Pancreas (tissue), 10 donors: ENCODE data around the gene COMMD1. TPM values are rescaled to one million over a fixed set of nuclear protein-coding genes. Genes with fewer than 3 reads are reported as not detected.

Source experiments
- ATAC-seq, 4 donors: fragments of 200-7000 bp; cut with Tn5 transposase; one replicate each; pipeline versions ENCODE4 v1.8.0 to v1.9.1; 2020; ENCODE audit warnings: mild to moderate bottlenecking in 4 of 4, moderate library complexity in 4 of 4
- DNase-seq, 6 donors: peaks; one replicate each; pipeline ENCODE4 v3.0.0-alpha.2; 2020
- FAIRE-seq: peaks from 2 replicates; lab custom pipeline; 2012; peaks lifted over from hg19 to GRCh38; lab: Jason Lieb, UNC
- H3K27ac ChIP-seq, 4 donors: fragments of 200-600 bp; sonication (generic); 1 replicate in 3 of 4; 2 replicates in 1 of 4; pipeline versions ENCODE4 v1.5.0 to v1.8.0; 2020
- H3K27me3 ChIP-seq, 4 donors: fragments of 200-600 bp; one replicate each; pipeline ENCODE4 v1.8.0; 2021
- H3K36me3 ChIP-seq, 3 donors: fragments of 200-600 bp; sonication (generic) in 1 of 3; one replicate each; pipeline versions ENCODE4 v1.5.0 to v1.8.0; 2020 to 2021
- H3K4me1 ChIP-seq, 3 donors: fragments of 200-600 bp; one replicate each; pipeline ENCODE4 v1.8.0; 2021
- H3K4me3 ChIP-seq, 4 donors: fragments of 200-600 bp; sonication (generic) in 2 of 4; one replicate each; pipeline versions ENCODE4 v1.5.0 to v1.8.0; 2020 to 2021
- H3K9me3 ChIP-seq, 4 donors: fragments of 200-600 bp; one replicate each; pipeline ENCODE4 v1.8.0; 2021
- WGBS, 2 donors: extraction: QIAGEN DNeasy Blood & Tissue Kit; methylation state at CpG; one replicate each; pipeline ENCODE4 v1.1.7; 2013; 5-methylcytosine and 5-hydroxymethylcytosine counted together
- intact Hi-C, 3 donors: fragments of 100-400 bp; cut with DNase I; formaldehyde crosslinking; loops; one replicate each; pipeline versions ENCODE4 v1.11.1 to v1.14.2; 2022
- polyA plus RNA-seq, 2 donors: library from polyadenylated mRNA; stranded (reverse); fragments of 200-250 nt; gene quantifications; one replicate each; pipeline ENCODE4 v1.2.3, GENCODE V29; 2013
- total RNA-seq, 6 donors: library from RNA; stranded (reverse); fragmentation: NEBNext Ultra II Directional in 4 of 6; extraction: Animal tissue kit (Norgen Biotek cat#: 25700) in 4 of 6; gene quantifications; one replicate each; pipeline versions ENCODE4 v1.2.1 to v1.2.4, GENCODE V29; 2021 to 2023
- TF ChIP-seq, protein P1 (sequence below), 4 donors: fragments of 200-600 bp; sonication (generic) in 3 of 4; IDR thresholded peaks; one replicate each; pipeline versions ENCODE4 v1.5.0 to v1.8.0; 2021; ENCODE audit warnings: antibody characterized with exemption in 4 of 4
- donor health status: healthy with polysubstance abuse.
- donor health status: DM: no; HTN: no; CAD: no; lungs with moderate emphysema.
- donor health status: DM: no; HTN: no; CAD: no.
- donor health status: control.
- donor health status: control.
- donor health status: Bipolar disorder and iron deficiency.
- donor health status: DM: yes; HTN: yes; CAD: no.
- donor health status: DM: no; HTN: no; CAD: no.
- donor health status: DM: no; HTN: no; CAD: no.
- donor health status: DM: yes; HTN: yes; CAD: no.

Gene COMMD1
- total and polyA plus RNA-seq, 8 donors: 9.3 to 27.0 (median 15.8) TPM

- H3K4me1 ChIP-seq: no peaks in the 10 kb centered on the region
- no peak for DNase-seq
- WGBS, 2 donors: 67 to 83% methylated on average over 1 of the region's 1 CpG
- TF ChIP-seq, protein P1, sequence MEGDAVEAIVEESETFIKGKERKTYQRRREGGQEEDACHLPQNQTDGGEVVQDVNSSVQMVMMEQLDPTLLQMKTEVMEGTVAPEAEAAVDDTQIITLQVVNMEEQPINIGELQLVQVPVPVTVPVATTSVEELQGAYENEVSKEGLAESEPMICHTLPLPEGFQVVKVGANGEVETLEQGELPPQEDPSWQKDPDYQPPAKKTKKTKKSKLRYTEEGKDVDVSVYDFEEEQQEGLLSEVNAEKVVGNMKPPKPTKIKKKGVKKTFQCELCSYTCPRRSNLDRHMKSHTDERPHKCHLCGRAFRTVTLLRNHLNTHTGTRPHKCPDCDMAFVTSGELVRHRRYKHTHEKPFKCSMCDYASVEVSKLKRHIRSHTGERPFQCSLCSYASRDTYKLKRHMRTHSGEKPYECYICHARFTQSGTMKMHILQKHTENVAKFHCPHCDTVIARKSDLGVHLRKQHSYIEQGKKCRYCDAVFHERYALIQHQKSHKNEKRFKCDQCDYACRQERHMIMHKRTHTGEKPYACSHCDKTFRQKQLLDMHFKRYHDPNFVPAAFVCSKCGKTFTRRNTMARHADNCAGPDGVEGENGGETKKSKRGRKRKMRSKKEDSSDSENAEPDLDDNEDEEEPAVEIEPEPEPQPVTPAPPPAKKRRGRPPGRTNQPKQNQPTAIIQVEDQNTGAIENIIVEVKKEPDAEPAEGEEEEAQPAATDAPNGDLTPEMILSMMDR (IDR thresholded peaks at IDR 0.05): no peak
- no peak for FAIRE-seq
- no peaks in the 10 kb centered on the region for H3K9me3 ChIP-seq
- ATAC-seq: no peak
- H3K36me3 ChIP-seq: no peaks in the 10 kb centered on the region
- H3K4me3 ChIP-seq: no peak overlapping the region
- intact Hi-C loops: no loop called here
- no peak overlapping the region for H3K27ac ChIP-seq
- no peaks in the 10 kb centered on the region for H3K27me3 ChIP-seq
Measured at GRCh38 chr2:61969376-61969775, 63.9 kb downstream of the COMMD1 start.

- H3K36me3 ChIP-seq: no peaks in the 10 kb centered on the region
- TF ChIP-seq, protein P1 (IDR thresholded peaks at IDR 0.05): no peak
- no peak for ATAC-seq
- no peaks in the 10 kb centered on the region for H3K4me1 ChIP-seq
- no peak for DNase-seq
- FAIRE-seq: no peak
- H3K27ac ChIP-seq: no peak overlapping the region
- 68 to 70% methylated on average over 14 of the region's 14 CpGs for WGBS, 2 donors
- no peaks in the 10 kb centered on the region for H3K9me3 ChIP-seq
- peak overlapping the region in 1 of 4 donors; percentile 2 for H3K4me3 ChIP-seq
- no peaks in the 10 kb centered on the region for H3K27me3 ChIP-seq
- intact Hi-C loops: no loop called here
Measured at GRCh38 chr2:61970807-61971556, 65.5 kb downstream of the COMMD1 start.

- peak in 1 of 6 donors; percentile 35 for DNase-seq
- FAIRE-seq: no peak
- Histone ChIP-seq H3K4me1 (no peaks in the 10 kb centered on the region), H3K4me3 (no peak overlapping the region), H3K27me3 (no peaks in the 10 kb centered on the region), H3K36me3 (no peaks in the 10 kb centered on the region), H3K9me3 (no peaks in the 10 kb centered on the region), H3K27ac (no peak overlapping the region)
- peak in 3 of 4 donors; percentile 72 to 91 (median 75) for ATAC-seq
- TF ChIP-seq, protein P1 (IDR thresholded peaks at IDR 0.05): no peak
- intact Hi-C loops: no loop called here
Measured at GRCh38 chr2:61978522-61978921, 73.0 kb downstream of the COMMD1 start.

DNA sequence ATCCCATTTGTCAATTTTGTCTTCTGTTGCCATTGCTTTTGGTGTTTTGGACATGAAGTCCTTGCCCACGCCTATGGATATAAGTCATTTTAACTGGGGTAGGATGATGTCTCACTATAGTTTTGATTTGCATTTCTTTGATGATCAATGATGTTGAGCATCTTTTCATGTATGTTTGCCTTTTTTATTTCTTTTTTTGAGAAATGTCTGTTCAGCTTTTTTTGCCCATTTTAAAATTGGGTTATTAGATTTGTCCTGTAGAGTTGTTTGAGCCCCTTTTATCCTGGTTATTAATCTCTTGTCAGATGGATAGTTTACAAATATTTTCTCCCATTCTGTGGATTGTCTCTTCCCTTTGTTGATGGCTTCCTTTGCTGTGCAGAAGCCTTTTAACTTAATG lies 75.3 kb downstream of the COMMD1 start:
- 97 to 100% methylated on average over 1 of the region's 1 CpG for WGBS, 2 donors
- no peak for ATAC-seq

More for the DNA sequence above, 75.3 kb downstream of the COMMD1 start:
- Histone ChIP-seq H3K4me1 (no peaks in the 10 kb centered on the region), H3K4me3 (no peak overlapping the region), H3K27ac (no peak overlapping the region), H3K36me3 (no peaks in the 10 kb centered on the region), H3K27me3 (no peaks in the 10 kb centered on the region), H3K9me3 (no peaks in the 10 kb centered on the region)
- TF ChIP-seq, protein P1 (IDR thresholded peaks at IDR 0.05): no peak
- FAIRE-seq (no peak), DNase-seq (no peak)
- intact Hi-C loops: no loop called here
